ENCODE results near the gene MYLK4.

- TF ChIP-seq CTCF (IDR thresholded peaks at IDR 0.05) (no peak), EP300 (IDR thresholded peaks at IDR 0.05) (no peak), POLR2AphosphoS5 (IDR thresholded peaks at IDR 0.05) (no peak), POLR2A (IDR thresholded peaks at IDR 0.05) (no peak)
These were observed 11.4 kb downstream of the MYLK4 start for GRCh38 chr6:2739335-2739734.
